K562 (cell line): ENCODE data around the gene CCDC78. TPM values are rescaled to one million over a fixed set of nuclear protein-coding genes. Genes with fewer than 3 reads are reported as not detected.

Experiments
- ATAC-seq: fragments of 200-7000 bp; cut with Tn5 transposase; 3 replicates; pipeline ENCODE4 v1.9.1; 2020; ENCODE audit warnings: moderate library complexity
- BruUV-seq: library from RNA; stranded (reverse); fragments of 400-500 nt; replicated peaks from 2 replicates; lab custom pipeline; 2021; lab: Mats Ljungman, UMichigan
- CTCF ChIA-PET: fragments of 300-600 bp; formaldehyde crosslinking; extraction: SDS; loops from one replicate; lab custom pipeline; 2021; ENCODE audit warnings: low intra/inter-chr PET ratio; lab: Yijun Ruan, JAX
- POLR2A ChIA-PET: fragments of 300-600, 350-650 bp; sonication (Branson Sonifier 250); formaldehyde crosslinking; extraction: SDS; loops from one replicate; lab custom pipeline; 2021; ENCODE audit warnings: antibody characterized with exemption, inconsistent platforms; lab: Yijun Ruan, JAX
- DNase-seq, 4 experiments: peaks; one replicate each; pipeline versions ENCODE4 v3.0.0 to v3.0.0-alpha.2; 2011 to 2018; ENCODE audit warnings: low spot score in 3 of 4, mixed read lengths in 3 of 4; ENCODE audit errors: extremely low read depth in 1 of 4
- FAIRE-seq: peaks from 2 replicates; lab custom pipeline; 2011; peaks lifted over from hg19 to GRCh38; lab: Jason Lieb, UNC
- H2AFZ ChIP-seq: 2 replicates; pipeline ENCODE4 v1.6.0; 2011; ENCODE audit warnings: low read depth, low read length, control low read depth, inconsistent platforms
- H3K27ac ChIP-seq: fragments of 200-600 bp; 3 replicates; pipeline ENCODE4 v1.8.0; 2011; ENCODE audit warnings: low read depth, mild to moderate bottlenecking, control low read depth, inconsistent platforms, low read length, moderate library complexity, mixed read lengths; ENCODE audit errors: extremely low read depth
- H3K27me3 ChIP-seq, 2 experiments: fragments of 300-600 bp in 1 of 2; 2 replicates in 1 of 2; 3 replicates in 1 of 2; pipeline versions ENCODE4 v1.6.0 to v1.8.0; 2011; ENCODE audit warnings: inconsistent platforms in 2 of 2, low read length in 2 of 2, mild to moderate bottlenecking in 1 of 2, mixed read lengths in 1 of 2, moderate library complexity in 1 of 2; ENCODE audit not compliant: control insufficient read depth in 2 of 2, insufficient read depth in 2 of 2
- H3K36me3 ChIP-seq: fragments of 300-600 bp; 3 replicates; pipeline ENCODE4 v1.8.0; 2011; ENCODE audit warnings: mild to moderate bottlenecking, low read length, inconsistent platforms; ENCODE audit not compliant: control insufficient read depth, insufficient read depth
- H3K4me1 ChIP-seq, 2 experiments: fragments of 200-600 bp in 1 of 2; replicated peaks in 1 of 2; 2 replicates in 1 of 2; 3 replicates in 1 of 2; pipeline versions ENCODE4 v1.5.1 to v1.8.0; 2011; ENCODE audit warnings: inconsistent platforms in 2 of 2, low read length in 2 of 2, mild to moderate bottlenecking in 1 of 2, mixed read lengths in 1 of 2, moderate library complexity in 1 of 2; ENCODE audit not compliant: control insufficient read depth in 2 of 2, insufficient read depth in 2 of 2
- H3K4me2 ChIP-seq: 2 replicates; pipeline ENCODE4 v1.6.1; 2011; ENCODE audit warnings: low read length, control low read depth, inconsistent platforms, mixed read lengths; ENCODE audit not compliant: insufficient read depth
- H3K4me3 ChIP-seq: fragments of 200-600 bp; sonication (generic), shearing (Covaris generic); 2 replicates; pipeline ENCODE4 v1.5.1; 2016; ENCODE audit warnings: control low read depth, inconsistent platforms
- H3K79me2 ChIP-seq: fragments of 200-600 bp; 3 replicates; pipeline ENCODE4 v1.8.0; 2011; ENCODE audit warnings: low read length, inconsistent platforms; ENCODE audit not compliant: control insufficient read depth, insufficient read depth
- H3K9ac ChIP-seq, 2 experiments: 2 replicates each; pipeline versions ENCODE4 v1.6.0 to v1.6.1; 2011; ENCODE audit warnings: low read depth in 2 of 2, low read length in 2 of 2, control low read depth in 1 of 2, inconsistent platforms in 1 of 2, mild to moderate bottlenecking in 1 of 2, mixed read lengths in 1 of 2; ENCODE audit not compliant: insufficient read depth in 1 of 2
- H3K9me1 ChIP-seq: one replicate; pipeline ENCODE4 v1.6.0; 2011; ENCODE audit warnings: inconsistent platforms, mild to moderate bottlenecking, low read length, moderate library complexity; ENCODE audit not compliant: control insufficient read depth, insufficient read depth
- H3K9me3 ChIP-seq: replicated peaks from 2 replicates; pipeline ENCODE4 v1.5.1; 2011; ENCODE audit warnings: low read depth, low read length, inconsistent platforms; ENCODE audit not compliant: control insufficient read depth, insufficient read depth
- H4K20me1 ChIP-seq: replicated peaks from 2 replicates; pipeline ENCODE4 v1.6.1; 2011; ENCODE audit warnings: low read length, inconsistent platforms, mixed read lengths; ENCODE audit not compliant: control insufficient read depth, insufficient read depth
- FOXJ2 ChIP-seq: fragments of 200-800 bp; sonication (Bioruptor generic); IDR thresholded peaks from 2 replicates; pipeline ENCODE4 v1.6.1; 2016; ENCODE audit warnings: missing genetic modification characterization, missing compliant biosample characterization
- HDGF ChIP-seq: fragments of 450-650 bp; IDR thresholded peaks from 2 replicates; pipeline ENCODE4 v1.6.1; 2016
- HEY1 ChIP-seq: fragments of 250-450 bp; sonication (Bioruptor Pico); IDR thresholded peaks from 2 replicates; pipeline ENCODE4 v1.5.0; 2020; ENCODE audit warnings: mild to moderate bottlenecking, moderate library complexity, borderline replicate concordance
- HNRNPK ChIP-seq: fragments of 200-400 bp; formaldehyde crosslinking; IDR thresholded peaks from one replicate; pipeline ENCODE4 v1.6.1; 2018; ENCODE audit warnings: mild to moderate bottlenecking, low read depth, low read length; ENCODE audit not compliant: poor library complexity, severe bottlenecking
- KDM5B ChIP-seq: fragments of 200-600 bp; sonication (generic); IDR thresholded peaks from 2 replicates; pipeline ENCODE4 v1.6.1; 2012; ENCODE audit warnings: low read depth, mild to moderate bottlenecking, moderate library complexity, low read length, control low read depth, inconsistent platforms; ENCODE audit not compliant: insufficient replicate concordance
- KLF10 ChIP-seq: fragments of 250-450 bp; sonication (Bioruptor Pico); IDR thresholded peaks from 2 replicates; pipeline ENCODE4 v1.6.1; 2021; ENCODE audit warnings: matching md5 sums
- KLF6 ChIP-seq: fragments of 250-450 bp; sonication (Bioruptor Pico); IDR thresholded peaks from 2 replicates; pipeline ENCODE4 v1.4.0; 2020; ENCODE audit warnings: mild to moderate bottlenecking, moderate library complexity, borderline replicate concordance
- MECOM ChIP-seq: fragments of 250-450 bp; sonication (Bioruptor Pico); IDR thresholded peaks from 2 replicates; pipeline ENCODE4 v1.8.0; 2022; ENCODE audit warnings: inconsistent platforms
- MEF2A ChIP-seq: IDR thresholded peaks from 2 replicates; pipeline ENCODE4 v1.6.1; 2011; ENCODE audit warnings: low read depth, mild to moderate bottlenecking, low read length, moderate library complexity; ENCODE audit not compliant: control insufficient read depth
- NBN ChIP-seq: fragments of 450-650 bp; IDR thresholded peaks from 2 replicates; pipeline ENCODE4 v1.6.1; 2016; ENCODE audit warnings: low read depth, mild to moderate bottlenecking
- PHTF2 ChIP-seq: fragments of 250-450 bp; sonication (Bioruptor Pico); IDR thresholded peaks from 2 replicates; pipeline ENCODE4 v1.5.0; 2021; ENCODE audit warnings: mild to moderate bottlenecking
- POLR2A ChIP-seq: fragments of 450-650 bp; conservative IDR thresholded peaks from 2 replicates; pipeline ENCODE4 v1.6.1; 2016
- RBM22 ChIP-seq: fragments of 200-400 bp; formaldehyde crosslinking; IDR thresholded peaks from 2 replicates; pipeline ENCODE4 v1.6.1; 2018; ENCODE audit warnings: low read length, low read depth; ENCODE audit not compliant: poor library complexity, severe bottlenecking
- SREBF1 ChIP-seq: fragments of 150-350 bp; IDR thresholded peaks from 2 replicates; pipeline ENCODE4 v1.6.1; 2014; ENCODE audit warnings: antibody characterized with exemption, low read depth, low read length, borderline replicate concordance
- TCFL5 ChIP-seq: fragments of 250-450 bp; sonication (Bioruptor Pico); conservative IDR thresholded peaks from 2 replicates; pipeline ENCODE4 v1.6.1; 2021; ENCODE audit warnings: mild to moderate bottlenecking, moderate library complexity, matching md5 sums
- TEAD1 ChIP-seq, 2 experiments: fragments of 450-650 bp in 1 of 2; sonication (generic) in 1 of 2; formaldehyde crosslinking; IDR thresholded peaks; 2 replicates each; pipeline versions ENCODE4 v1.4.0 to v1.8.0; 2020 to 2022; ENCODE audit warnings: mild to moderate bottlenecking in 2 of 2, missing genetic modification reagents in 1 of 2
- ZNF224 ChIP-seq: sonication (generic); formaldehyde crosslinking; IDR thresholded peaks from 2 replicates; pipeline ENCODE4 v1.8.0; 2022; ENCODE audit warnings: mild to moderate bottlenecking, missing genetic modification reagents
- ZNF79 ChIP-seq: fragments of 250-450 bp; sonication (Bioruptor Pico); IDR thresholded peaks from 2 replicates; pipeline ENCODE4 v1.4.0; 2020; ENCODE audit warnings: low read depth, mild to moderate bottlenecking, moderate library complexity
- WGBS: fragments of 100-300 bp; shearing (Covaris generic); methylation state at CpG from one replicate; pipeline ENCODE4 v1.1.6; 2016; ENCODE audit warnings: low coverage, mixed read lengths; ENCODE audit not compliant: insufficient coverage; ENCODE audit errors: missing lambda C conversion rate; 5-methylcytosine and 5-hydroxymethylcytosine counted together
- in situ Hi-C: fragments of 300-500 bp; cut with MboI; formaldehyde crosslinking; loops from 4 replicates; pipeline ENCODE4 v1.15.0; 2018; ENCODE audit warnings: inconsistent platforms, mixed read lengths
- intact Hi-C: fragments of 100-400 bp; cut with micrococcal nuclease; formaldehyde crosslinking; loops from 2 replicates; pipeline ENCODE4 v1.14.2; 2022
- polyA plus RNA-seq, 8 experiments: library from polyadenylated mRNA; depleted of rRNA in 4 of 8; stranded (reverse) in 5 of 8; unstranded in 3 of 8; fragments of >200 nt; fragmentation: Nextera tagmentation in 2 of 8; fragmentation: Illumina TruSeq in 1 of 8; extraction: Ambion mirVana in 2 of 8; extraction: Trizol in 1 of 8; gene quantifications; 2 replicates each; pipeline versions ENCODE4 v1.2.1 to v1.2.3, GENCODE V29; 2011 to 2014; ENCODE audit warnings: inconsistent platforms in 1 of 8, missing spikeins in 1 of 8
- total RNA-seq, 7 experiments: library from RNA; depleted of rRNA in 6 of 7; stranded (reverse); fragments of >200 nt in 6 of 7; fragmentation: Illumina TruSeq in 2 of 7; extraction: Trizol in 2 of 7; gene quantifications; 2 replicates each; pipeline versions ENCODE4 v1.2.1 to v1.2.3, GENCODE V29; 2011 to 2021; ENCODE audit warnings: low replicate concordance in 1 of 7
- TF ChIP-seq, protein P1 (sequence below): sonication (generic); formaldehyde crosslinking; IDR thresholded peaks from 2 replicates; pipeline ENCODE4 v1.8.0; 2023; ENCODE audit warnings: mild to moderate bottlenecking, missing genetic modification reagents
- TF ChIP-seq, protein P2 (sequence below), 2 experiments: fragments of 450-650 bp in 1 of 2; sonication (generic) in 1 of 2; formaldehyde crosslinking; conservative IDR thresholded peaks; 2 replicates each; pipeline versions ENCODE4 v1.4.0 to v1.8.1; 2020 to 2022; ENCODE audit warnings: mild to moderate bottlenecking in 1 of 2, missing genetic modification reagents in 1 of 2

The CCDC78 gene
- total and polyA plus RNA-seq, 9 of the 15 experiments (the other 6 are each of a cell fraction or from before 2014, with no cell fraction given): 0.24 to 17.7 (median 2.9) TPM

DNA sequence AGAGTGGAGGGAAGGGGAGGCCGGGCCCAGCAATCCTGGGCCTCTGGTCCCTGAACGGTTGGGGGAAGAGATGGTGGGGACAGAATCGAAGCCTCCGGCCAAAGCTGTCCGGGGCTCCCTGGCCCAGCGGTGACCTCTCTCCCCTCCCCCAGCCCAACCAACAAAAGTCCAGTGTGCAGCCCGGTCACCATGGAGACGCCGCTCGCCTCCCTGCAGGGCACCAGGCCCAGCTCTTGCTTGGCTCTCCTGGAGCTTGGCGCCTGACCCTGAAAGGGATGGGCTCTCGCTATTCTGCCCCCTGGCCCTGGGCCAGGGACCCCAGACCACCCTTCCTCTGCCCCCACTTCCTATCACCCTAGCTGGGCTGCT is 10.1 kb downstream of the CCDC78 start:
- H2AFZ ChIP-seq: 0 out of 2 replicates have a peak overlapping the region, but pooled peaks have one; percentile 59
- H3K27me3 ChIP-seq: no peaks in the 10 kb centered on the region
- H3K4me3 ChIP-seq: peak overlapping the region; percentile 68
- peak; percentile 34 to 72 (median 44) for DNase-seq
- peaks cover 19% of the 10 kb centered on the region; the same call in 2 of the 3 replicates for H3K36me3 ChIP-seq
- CTCF ChIA-PET: no interaction called here
- peak overlapping the region; percentile 42 to 92; a peak in 3 of 4 replicates for H3K9ac ChIP-seq
- peak overlapping the region; percentile 23; the same call in 1 of the 3 replicates for H3K27ac ChIP-seq
- WGBS: 15% methylated on average over 12 of the region's 12 CpGs
- BruUV-seq: TSS peak; percentile 58
- H3K9me1 ChIP-seq: peaks cover 3% of the 10 kb centered on the region
- H3K4me1 ChIP-seq: peaks cover 12 to 85% of the 10 kb centered on the region in 2 experiments; a peak in 4 of 5 replicates
- in situ Hi-C loops (loop anchor here (10.0 kb wide), 1 partner anchor 339 kb away; no protein-coding TSS in a partner anchor), intact Hi-C loops (no loop called here)
- no peak for ATAC-seq
- no peaks in the 10 kb centered on the region for H3K9me3 ChIP-seq
- peak overlapping the region; percentile 77 for H3K4me2 ChIP-seq
- H3K79me2 ChIP-seq: peaks cover 32% of the 10 kb centered on the region
- POLR2A ChIA-PET: interaction anchor here (0.6 to 1.7 kb wide), 7 partner anchors 9 to 154 kb away, joined by 3 to 5 read pairs (median 3); partner anchors contain the start of genes CCDC78, CHTF18 and RPUSD1
- no peak for FAIRE-seq
- H4K20me1 ChIP-seq: no peaks in the 10 kb centered on the region; the same call in 1 of the 2 replicates
- TF ChIP-seq FOXJ2 (tag): no peak
- no peak for TF ChIP-seq KLF6 (CRISPR knock-in tag)
- TF ChIP-seq, protein P1, sequence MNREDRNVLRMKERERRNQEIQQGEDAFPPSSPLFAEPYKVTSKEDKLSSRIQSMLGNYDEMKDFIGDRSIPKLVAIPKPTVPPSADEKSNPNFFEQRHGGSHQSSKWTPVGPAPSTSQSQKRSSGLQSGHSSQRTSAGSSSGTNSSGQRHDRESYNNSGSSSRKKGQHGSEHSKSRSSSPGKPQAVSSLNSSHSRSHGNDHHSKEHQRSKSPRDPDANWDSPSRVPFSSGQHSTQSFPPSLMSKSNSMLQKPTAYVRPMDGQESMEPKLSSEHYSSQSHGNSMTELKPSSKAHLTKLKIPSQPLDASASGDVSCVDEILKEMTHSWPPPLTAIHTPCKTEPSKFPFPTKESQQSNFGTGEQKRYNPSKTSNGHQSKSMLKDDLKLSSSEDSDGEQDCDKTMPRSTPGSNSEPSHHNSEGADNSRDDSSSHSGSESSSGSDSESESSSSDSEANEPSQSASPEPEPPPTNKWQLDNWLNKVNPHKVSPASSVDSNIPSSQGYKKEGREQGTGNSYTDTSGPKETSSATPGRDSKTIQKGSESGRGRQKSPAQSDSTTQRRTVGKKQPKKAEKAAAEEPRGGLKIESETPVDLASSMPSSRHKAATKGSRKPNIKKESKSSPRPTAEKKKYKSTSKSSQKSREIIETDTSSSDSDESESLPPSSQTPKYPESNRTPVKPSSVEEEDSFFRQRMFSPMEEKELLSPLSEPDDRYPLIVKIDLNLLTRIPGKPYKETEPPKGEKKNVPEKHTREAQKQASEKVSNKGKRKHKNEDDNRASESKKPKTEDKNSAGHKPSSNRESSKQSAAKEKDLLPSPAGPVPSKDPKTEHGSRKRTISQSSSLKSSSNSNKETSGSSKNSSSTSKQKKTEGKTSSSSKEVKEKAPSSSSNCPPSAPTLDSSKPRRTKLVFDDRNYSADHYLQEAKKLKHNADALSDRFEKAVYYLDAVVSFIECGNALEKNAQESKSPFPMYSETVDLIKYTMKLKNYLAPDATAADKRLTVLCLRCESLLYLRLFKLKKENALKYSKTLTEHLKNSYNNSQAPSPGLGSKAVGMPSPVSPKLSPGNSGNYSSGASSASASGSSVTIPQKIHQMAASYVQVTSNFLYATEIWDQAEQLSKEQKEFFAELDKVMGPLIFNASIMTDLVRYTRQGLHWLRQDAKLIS (CRISPR knock-in tag): no peak
- no peak for TF ChIP-seq TCFL5 (CRISPR knock-in tag)
- TF ChIP-seq TEAD1 (CRISPR knock-in tag; IDR thresholded peaks at IDR 0.05): no peak
- TF ChIP-seq, protein P2, sequence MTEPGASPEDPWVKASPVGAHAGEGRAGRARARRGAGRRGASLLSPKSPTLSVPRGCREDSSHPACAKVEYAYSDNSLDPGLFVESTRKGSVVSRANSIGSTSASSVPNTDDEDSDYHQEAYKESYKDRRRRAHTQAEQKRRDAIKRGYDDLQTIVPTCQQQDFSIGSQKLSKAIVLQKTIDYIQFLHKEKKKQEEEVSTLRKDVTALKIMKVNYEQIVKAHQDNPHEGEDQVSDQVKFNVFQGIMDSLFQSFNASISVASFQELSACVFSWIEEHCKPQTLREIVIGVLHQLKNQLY (CRISPR knock-in tag; conservative IDR thresholded peaks at IDR 0.05): no peak
- TF ChIP-seq HEY1 (CRISPR knock-in tag): no peak
- TF ChIP-seq MECOM (CRISPR knock-in tag): no peak
- no peak for TF ChIP-seq MEF2A
- no peak for TF ChIP-seq HDGF
- TF ChIP-seq PHTF2 (CRISPR knock-in tag): no peak
- no peak for TF ChIP-seq HNRNPK
- TF ChIP-seq RBM22: peak; percentile 42
- 0 out of 2 replicates have a peak, but pooled peaks have one; percentile 38 for TF ChIP-seq POLR2A
- no peak for TF ChIP-seq KDM5B
- no peak for TF ChIP-seq NBN
- no peak for TF ChIP-seq ZNF224 (CRISPR knock-in tag)
- no peak for TF ChIP-seq KLF10
- no peak for TF ChIP-seq ZNF79
- TF ChIP-seq SREBF1: no peak
